UCSD-AML1 (cell line): ENCODE results near the gene ABCC11.
"Not testable (repeated sequence)": the region's sequence is repeated elsewhere in the genome, so short reads cannot be mapped to it uniquely, and the experiment has no call there.

ENCODE experiments used
- DNase-seq: peaks from one replicate; lab custom pipeline; 2025; ENCODE audit not compliant: unreplicated experiment; lab: John Stamatoyannopoulos, UW

ABCC11 gene

GRCh38 chr16:48250520-48251278 is 3.4 kb upstream of the ABCC11 start:
- no peak for DNase-seq

- no peak for DNase-seq
Observed at GRCh38 chr16:48246066-48246465, 1.3 kb downstream of the ABCC11 start.

- no peak for DNase-seq
Observed at GRCh38 chr16:48244863-48245195, 2.5 kb downstream of the ABCC11 start.

- DNase-seq = peak; percentile 89
Observed at GRCh38 chr16:48244080-48244862, 3.1 kb downstream of the ABCC11 start, which contains the start of gene LONP2. LONP2 (plus strand) TSS chr16:48244300; CDS start chr16:48244389, 89 bp downstream.

- DNase-seq = not testable (repeated sequence)
Observed at GRCh38 chr16:48240147-48240546, 7.2 kb downstream of the ABCC11 start.

- DNase-seq = no peak
Observed at GRCh38 chr16:48236286-48236685, 11.1 kb downstream of the ABCC11 start.

GRCh38 chr16:48235556-48236136 is 11.7 kb downstream of the ABCC11 start:
- no peak for DNase-seq

GRCh38 chr16:48235058-48235555 is 12.2 kb downstream of the ABCC11 start:
- DNase-seq = no peak

- no peak for DNase-seq
Observed at GRCh38 chr16:48234630-48235029, 12.7 kb downstream of the ABCC11 start.

GRCh38 chr16:48232493-48233040 is 14.8 kb downstream of the ABCC11 start:
- no peak for DNase-seq

- DNase-seq = peak; percentile 50
Observed at GRCh38 chr16:48231727-48232492, 15.4 kb downstream of the ABCC11 start.

- DNase-seq = no peak
Observed at GRCh38 chr16:48225456-48225855, 21.9 kb downstream of the ABCC11 start.

GRCh38 chr16:48223490-48223889 is 23.8 kb downstream of the ABCC11 start:
- DNase-seq = no peak

GRCh38 chr16:48220891-48221290 is 26.4 kb downstream of the ABCC11 start:
- no peak for DNase-seq

- DNase-seq = no peak
Observed at GRCh38 chr16:48218473-48218872, 28.9 kb downstream of the ABCC11 start.

GRCh38 chr16:48217708-48218107 is 29.6 kb downstream of the ABCC11 start:
- DNase-seq = no peak

- DNase-seq = no peak
Observed at GRCh38 chr16:48215738-48216137, 31.6 kb downstream of the ABCC11 start.

- no peak for DNase-seq
Observed at GRCh38 chr16:48212033-48212432, 35.3 kb downstream of the ABCC11 start.

- DNase-seq = no peak
Observed at GRCh38 chr16:48210747-48211146, 36.6 kb downstream of the ABCC11 start.

GRCh38 chr16:48206594-48207242 is 40.6 kb downstream of the ABCC11 start:
- no peak for DNase-seq
